H9 (cell line): ENCODE data around the gene SLC17A9. TPM values are rescaled to one million over a fixed set of nuclear protein-coding genes. Genes with fewer than 3 reads are reported as not detected.

Source experiments
- DNase-seq: peaks from one replicate; pipeline ENCODE4 v3.0.0-alpha.2; 2017
- H2AFZ ChIP-seq: one replicate; pipeline ENCODE4 v1.6.1; 2013; ENCODE audit warnings: mild to moderate bottlenecking, low read length, control low read depth, moderate library complexity
- H2AK5ac ChIP-seq: 2 replicates; pipeline ENCODE4 v1.6.1; 2013; ENCODE audit warnings: low read length, control low read depth, mixed read lengths; ENCODE audit not compliant: insufficient read length
- H2BK120ac ChIP-seq: one replicate; pipeline ENCODE4 v1.6.1; 2013; ENCODE audit warnings: low read depth, mild to moderate bottlenecking, low read length, control low read depth, inconsistent platforms; ENCODE audit not compliant: poor library complexity, severe bottlenecking
- H2BK12ac ChIP-seq: 2 replicates; pipeline ENCODE4 v1.6.1; 2013; ENCODE audit warnings: low read length, control low read depth, mixed read lengths, low read depth; ENCODE audit not compliant: insufficient read length
- H2BK15ac ChIP-seq: 2 replicates; pipeline ENCODE4 v1.6.1; 2013; ENCODE audit warnings: low read depth, low read length, control low read depth
- H2BK20ac ChIP-seq: one replicate; pipeline ENCODE4 v1.6.1; 2013; ENCODE audit warnings: low read depth, mild to moderate bottlenecking, low read length, control low read depth, inconsistent platforms; ENCODE audit not compliant: poor library complexity, severe bottlenecking
- H2BK5ac ChIP-seq: 2 replicates; pipeline ENCODE4 v1.6.1; 2013; ENCODE audit warnings: low read length, control low read depth, mixed read lengths; ENCODE audit not compliant: insufficient read length
- H3K14ac ChIP-seq: 2 replicates; pipeline ENCODE4 v1.6.1; 2013; ENCODE audit warnings: low read length, control low read depth; ENCODE audit not compliant: insufficient read depth
- H3K18ac ChIP-seq: 2 replicates; pipeline ENCODE4 v1.6.1; 2013; ENCODE audit warnings: low read depth, mild to moderate bottlenecking, mixed read lengths, low read length, control low read depth; ENCODE audit not compliant: insufficient read length
- H3K23ac ChIP-seq: 2 replicates; pipeline ENCODE4 v1.6.1; 2013; ENCODE audit warnings: low read length, control low read depth, mixed read lengths, low read depth; ENCODE audit not compliant: insufficient read length
- H3K23me2 ChIP-seq: 2 replicates; pipeline ENCODE4 v1.6.1; 2013; ENCODE audit warnings: low read depth, mild to moderate bottlenecking, mixed read lengths, low read length, control low read depth; ENCODE audit not compliant: insufficient read length, poor library complexity, severe bottlenecking
- H3K27ac ChIP-seq: 2 replicates; pipeline ENCODE4 v1.5.1; 2013; ENCODE audit warnings: low read length, control low read depth, mixed read lengths, low read depth; ENCODE audit not compliant: insufficient read length
- H3K27me3 ChIP-seq: 2 replicates; pipeline ENCODE4 v1.6.1; 2013; ENCODE audit warnings: low read length, control low read depth, inconsistent platforms; ENCODE audit not compliant: insufficient read depth
- H3K4ac ChIP-seq: 2 replicates; pipeline ENCODE4 v1.6.1; 2013; ENCODE audit warnings: low read depth, mild to moderate bottlenecking, control low read depth, inconsistent platforms, low read length, moderate library complexity
- H3K4me1 ChIP-seq: 2 replicates; pipeline ENCODE4 v1.6.1; 2013; ENCODE audit warnings: low read length, control low read depth, inconsistent platforms; ENCODE audit not compliant: insufficient read depth
- H3K4me2 ChIP-seq: 2 replicates; pipeline ENCODE4 v1.6.1; 2013; ENCODE audit warnings: low read length, control low read depth, mixed read lengths; ENCODE audit not compliant: insufficient read length, insufficient read depth
- H3K56ac ChIP-seq: 2 replicates; pipeline ENCODE4 v1.6.1; 2013; ENCODE audit warnings: low read depth, mild to moderate bottlenecking, mixed read lengths, low read length, control low read depth; ENCODE audit not compliant: insufficient read length
- H3K79me1 ChIP-seq: 2 replicates; pipeline ENCODE4 v1.6.1; 2013; ENCODE audit warnings: low read depth, mild to moderate bottlenecking, moderate library complexity, low read length, control low read depth, inconsistent platforms; ENCODE audit not compliant: insufficient read depth, poor library complexity, severe bottlenecking
- H3K79me2 ChIP-seq: 2 replicates; pipeline ENCODE4 v1.6.1; 2013; ENCODE audit warnings: low read length, control low read depth, inconsistent platforms; ENCODE audit not compliant: insufficient read depth
- H3K9ac ChIP-seq: 2 replicates; pipeline ENCODE4 v1.6.1; 2013; ENCODE audit warnings: low read length, control low read depth, mixed read lengths; ENCODE audit not compliant: insufficient read length; ENCODE audit errors: extremely low read depth
- H3K9me3 ChIP-seq: one replicate; pipeline ENCODE4 v1.6.1; 2013; ENCODE audit warnings: low read depth, low read length, inconsistent platforms; ENCODE audit not compliant: control insufficient read depth
- H3T11ph ChIP-seq: one replicate; pipeline ENCODE4 v1.6.1; 2013; ENCODE audit warnings: mild to moderate bottlenecking, low read length, control low read depth, inconsistent platforms
- H4K20me1 ChIP-seq: one replicate; pipeline ENCODE4 v1.6.1; 2013; ENCODE audit not compliant: control insufficient read depth, insufficient read length, insufficient read depth
- H4K5ac ChIP-seq: 2 replicates; pipeline ENCODE4 v1.6.1; 2013; ENCODE audit warnings: low read depth, mild to moderate bottlenecking, mixed read lengths, low read length, control low read depth; ENCODE audit not compliant: insufficient read length
- H4K8ac ChIP-seq: replicated peaks from 2 replicates; pipeline ENCODE4 v1.6.1; 2013; ENCODE audit warnings: low read length, control low read depth, mixed read lengths, low read depth; ENCODE audit not compliant: insufficient read length
- H4K91ac ChIP-seq: 2 replicates; pipeline ENCODE4 v1.6.1; 2013; ENCODE audit warnings: low read depth, mild to moderate bottlenecking, moderate library complexity, mixed read lengths, low read length, control low read depth; ENCODE audit not compliant: insufficient read length
- H3K27ac Mint-ChIP-seq, 3 experiments: 2 replicates in 2 of 3; 3 replicates in 1 of 3; pipeline ENCODE4 v1.8.0; 2020 to 2021; ENCODE audit warnings: mixed read lengths in 3 of 3, mild to moderate bottlenecking in 1 of 3, moderate library complexity in 1 of 3
- H3K27me3 Mint-ChIP-seq: 2 replicates; pipeline ENCODE4 v1.8.0; 2021; ENCODE audit warnings: low read depth, mild to moderate bottlenecking, moderate library complexity, mixed read lengths
- H3K36me3 Mint-ChIP-seq, 3 experiments: 2 replicates in 2 of 3; 3 replicates in 1 of 3; pipeline ENCODE4 v1.8.0; 2020 to 2021; ENCODE audit warnings: low read depth in 3 of 3, mixed read lengths in 3 of 3; ENCODE audit not compliant: insufficient read depth in 1 of 3
- H3K4me1 Mint-ChIP-seq, 2 experiments: 2 replicates each; pipeline ENCODE4 v1.8.0; 2020; ENCODE audit warnings: mixed read lengths in 2 of 2
- H3K4me3 Mint-ChIP-seq, 2 experiments: 2 replicates in 1 of 2; 3 replicates in 1 of 2; pipeline ENCODE4 v1.8.0; 2020 to 2021; ENCODE audit warnings: mild to moderate bottlenecking in 2 of 2, mixed read lengths in 2 of 2, moderate library complexity in 1 of 2
- H3K9me3 Mint-ChIP-seq, 2 experiments: 2 replicates in 1 of 2; 3 replicates in 1 of 2; pipeline ENCODE4 v1.8.0; 2020; ENCODE audit warnings: mild to moderate bottlenecking in 2 of 2, mixed read lengths in 2 of 2, moderate library complexity in 1 of 2
- CTCF ChIP-seq: fragments of 200-600 bp; sonication (generic); conservative IDR thresholded peaks from 3 replicates; pipeline ENCODE4 v1.8.0; 2021; ENCODE audit warnings: antibody characterized with exemption, mild to moderate bottlenecking
- WGBS: extraction: QIAGEN DNeasy Blood & Tissue Kit; methylation state at CpG from one replicate; pipeline ENCODE4 v1.1.7; 2013; ENCODE audit warnings: missing lambda C conversion rate, low lambda C conversion rate, mixed read lengths; ENCODE audit not compliant: insufficient read length; ENCODE audit errors: extremely low coverage; 5-methylcytosine and 5-hydroxymethylcytosine counted together
- total RNA-seq: library from RNA; stranded (reverse); gene quantifications from 2 replicates; pipeline ENCODE4 v1.2.1, GENCODE V29; 2021

SLC17A9 gene
- total RNA-seq, 1 experiment from 2014 or later, result 20.9 TPM

GRCh38 chr20:63004607-63005364 is 52.3 kb downstream of the SLC17A9 start:
- H3K9me3 ChIP-seq, result no peaks in the 10 kb centered on the region
- no peak overlapping the region for H2BK15ac ChIP-seq
- H4K20me1 ChIP-seq, result no peaks in the 10 kb centered on the region
- H3K18ac ChIP-seq, result no peak overlapping the region
- H3K4me2 ChIP-seq, result no peak overlapping the region
- no peak overlapping the region for H2AFZ ChIP-seq
- no peak overlapping the region for H4K5ac ChIP-seq
- Mint-ChIP-seq H3K27me3 (peaks cover 92% of the 10 kb centered on the region), H3K4me3 (peak overlapping the region in 1 of 2 experiments; percentile 58; a peak in 3 of 5 replicates), H3K27ac (no peak overlapping the region), H3K4me1 (peaks cover 31 to 44% of the 10 kb centered on the region in 2 experiments), H3K9me3 (peaks cover 0 to 6% of the 10 kb centered on the region in 2 experiments; a peak in 2 of 5 replicates), H3K36me3 (no peaks in the 10 kb centered on the region)
- no peak for TF ChIP-seq CTCF
- H3T11ph ChIP-seq, result no peak overlapping the region
- H4K91ac ChIP-seq, result no peak overlapping the region
- H4K8ac ChIP-seq, result no peak overlapping the region
- no peaks in the 10 kb centered on the region for H3K79me1 ChIP-seq
- no peak overlapping the region for H3K23ac ChIP-seq
- no peak overlapping the region for H3K14ac ChIP-seq
- no peak overlapping the region for H2BK120ac ChIP-seq
- no peak overlapping the region for H2BK12ac ChIP-seq
- H3K56ac ChIP-seq, result no peak overlapping the region
- H3K9ac ChIP-seq, result no peak overlapping the region
- no CpG with 5 or more reads among the region's 53 CpGs for WGBS
- no peak overlapping the region for H3K27ac ChIP-seq
- H3K4ac ChIP-seq, result no peak overlapping the region
- no peak overlapping the region for H2BK5ac ChIP-seq
- no peak overlapping the region for H2AK5ac ChIP-seq
- H3K27me3 ChIP-seq, result peaks cover 59% of the 10 kb centered on the region
- H2BK20ac ChIP-seq, result no peak overlapping the region
- DNase-seq, result no peak
- no peaks in the 10 kb centered on the region for H3K79me2 ChIP-seq
- H3K4me1 ChIP-seq, result peaks cover 2% of the 10 kb centered on the region; the same call in 1 of the 2 replicates
- H3K23me2 ChIP-seq, result peaks cover 16% of the 10 kb centered on the region
